PFSK-1 (cell line): ENCODE measurements around the gene KCNMA1.

ENCODE experiments used
- POLR2AphosphoS5 ChIP-seq: IDR thresholded peaks from 2 replicates; pipeline ENCODE4 v1.6.1; 2012; ENCODE audit warnings: low read depth, mild to moderate bottlenecking, control low read depth, low read length, moderate library complexity
- REST ChIP-seq, 2 experiments: IDR thresholded peaks; 2 replicates each; pipeline versions ENCODE4 v1.6.1 to v1.8.0; 2011 to 2012; ENCODE audit warnings: low read depth in 2 of 2, low read length in 2 of 2, control low read depth in 1 of 2, inconsistent platforms in 1 of 2, mild to moderate bottlenecking in 1 of 2, moderate library complexity in 1 of 2; ENCODE audit not compliant: insufficient read depth in 1 of 2
- SIN3A ChIP-seq: IDR thresholded peaks from 2 replicates; pipeline ENCODE4 v1.6.1; 2012; ENCODE audit warnings: mild to moderate bottlenecking, low read length, moderate library complexity, borderline replicate concordance; ENCODE audit not compliant: insufficient read depth
- TAF1 ChIP-seq: IDR thresholded peaks from 2 replicates; pipeline ENCODE4 v1.6.1; 2012; ENCODE audit warnings: low read length, control low read depth, borderline replicate concordance; ENCODE audit not compliant: insufficient read depth

GRCh38 chr10:77311186-77311585, 326.4 kb downstream of the KCNMA1 start:
- TF ChIP-seq POLR2AphosphoS5 (no peak), REST (IDR thresholded peaks at IDR 0.05; ENCODE audit: insufficient read depth in 1 of 2, low read depth in 2 of 2, low read length in 2 of 2) (no peak), TAF1 (no peak), SIN3A (no peak)
